CD4-positive, alpha-beta T cell treated with Interferon gamma for 1 hour (primary cell): ENCODE measurements around the gene BAIAP3.

Source experiments
- DNase-seq: peaks from one replicate; pipeline ENCODE4 v3.0.0-alpha.2; 2020

Gene BAIAP3

DNA sequence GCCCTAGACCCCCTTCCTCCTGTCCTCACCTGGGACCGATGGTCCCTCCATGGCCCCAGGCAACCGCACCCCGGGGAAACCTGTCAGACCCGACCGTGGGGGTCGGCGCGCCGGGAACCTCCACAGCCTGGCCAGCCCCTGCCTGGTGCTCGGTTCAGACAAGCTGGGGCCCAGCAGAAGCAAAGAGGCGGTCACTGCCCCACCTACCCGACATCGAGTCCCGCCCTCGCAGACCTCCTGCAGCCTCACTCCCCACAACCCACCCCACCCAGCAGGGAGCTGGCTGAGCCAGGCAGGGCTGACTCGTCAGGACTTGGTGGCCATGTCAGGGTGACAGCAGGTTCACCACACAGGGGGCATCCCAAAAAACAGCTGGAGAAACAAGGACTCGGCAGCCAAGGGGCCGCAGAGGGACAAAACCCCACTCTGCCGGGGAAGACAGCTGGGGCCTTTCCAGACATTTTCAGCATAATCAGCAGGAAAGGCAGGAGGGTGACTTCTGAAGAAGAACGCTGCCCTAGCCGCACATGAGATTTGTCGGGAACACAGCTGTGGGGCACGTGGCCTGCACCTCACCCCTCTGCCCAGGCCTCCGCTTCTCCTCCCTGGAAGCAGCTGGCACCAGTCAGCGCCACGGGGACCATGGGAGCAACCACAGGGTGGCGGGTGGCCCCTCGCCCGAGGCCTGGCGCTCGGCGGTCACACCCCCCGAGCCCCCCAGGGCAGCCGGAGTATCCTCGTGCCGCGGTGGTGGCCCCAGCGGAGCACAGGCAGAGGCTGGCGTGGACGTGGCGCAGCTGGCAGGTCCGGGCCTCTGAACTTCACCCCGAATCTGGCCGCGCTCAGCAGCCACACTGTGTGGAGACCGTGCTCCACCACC, 41.2 kb downstream of the BAIAP3 start:
- DNase-seq: no peak

DNA sequence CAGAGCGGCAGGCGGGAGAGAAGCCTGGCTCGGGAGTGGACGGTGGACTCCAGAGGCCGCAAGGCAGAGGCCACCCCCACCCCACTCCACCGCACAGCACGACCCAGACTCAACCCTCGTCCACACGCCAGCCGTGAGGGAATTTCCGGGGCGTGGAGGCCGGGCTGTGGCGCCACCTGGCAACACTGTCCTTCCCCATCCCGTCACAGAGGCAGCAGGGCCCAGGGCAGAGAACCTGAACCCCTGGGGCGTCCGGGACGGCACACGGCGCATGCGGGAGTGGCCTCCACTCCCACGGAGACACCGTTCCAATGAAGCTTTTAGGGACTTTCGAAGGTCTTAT, 41.8 kb downstream of the BAIAP3 start:
- no peak for DNase-seq

DNA sequence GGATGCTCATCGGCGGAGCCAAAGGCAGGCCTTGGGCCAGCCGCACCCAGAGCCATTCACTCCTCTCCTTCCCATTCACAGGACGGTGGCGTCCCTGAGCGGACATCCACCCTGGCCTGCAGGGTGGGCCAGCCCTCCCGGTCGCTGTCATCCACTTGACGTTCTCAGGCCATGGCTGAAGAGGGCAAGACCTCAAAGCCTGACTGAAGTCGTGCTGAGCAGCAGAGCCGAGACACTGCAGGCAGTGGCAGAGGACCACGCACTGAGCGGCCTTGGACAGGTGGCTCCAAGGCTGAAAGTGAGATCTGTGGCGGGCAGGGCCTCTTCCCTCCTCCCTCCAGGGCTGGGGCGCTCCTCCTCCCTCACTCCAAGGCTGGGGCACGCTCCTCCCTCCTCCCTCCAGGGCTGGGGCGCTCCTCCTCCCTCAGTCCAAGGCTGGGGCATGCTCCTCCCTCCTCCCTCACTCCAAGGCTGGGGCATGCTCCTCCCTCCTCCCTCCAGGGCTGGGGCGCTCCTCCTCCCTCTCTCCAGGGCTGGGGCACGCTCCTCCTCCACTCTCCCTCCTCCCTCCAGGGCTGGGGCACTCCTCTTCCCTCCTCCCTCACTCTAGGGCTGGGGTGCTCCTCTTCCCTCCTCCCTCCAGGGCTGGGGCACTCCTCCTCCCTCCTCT, 42.4 kb downstream of the BAIAP3 start:
- DNase-seq: no peak

DNA sequence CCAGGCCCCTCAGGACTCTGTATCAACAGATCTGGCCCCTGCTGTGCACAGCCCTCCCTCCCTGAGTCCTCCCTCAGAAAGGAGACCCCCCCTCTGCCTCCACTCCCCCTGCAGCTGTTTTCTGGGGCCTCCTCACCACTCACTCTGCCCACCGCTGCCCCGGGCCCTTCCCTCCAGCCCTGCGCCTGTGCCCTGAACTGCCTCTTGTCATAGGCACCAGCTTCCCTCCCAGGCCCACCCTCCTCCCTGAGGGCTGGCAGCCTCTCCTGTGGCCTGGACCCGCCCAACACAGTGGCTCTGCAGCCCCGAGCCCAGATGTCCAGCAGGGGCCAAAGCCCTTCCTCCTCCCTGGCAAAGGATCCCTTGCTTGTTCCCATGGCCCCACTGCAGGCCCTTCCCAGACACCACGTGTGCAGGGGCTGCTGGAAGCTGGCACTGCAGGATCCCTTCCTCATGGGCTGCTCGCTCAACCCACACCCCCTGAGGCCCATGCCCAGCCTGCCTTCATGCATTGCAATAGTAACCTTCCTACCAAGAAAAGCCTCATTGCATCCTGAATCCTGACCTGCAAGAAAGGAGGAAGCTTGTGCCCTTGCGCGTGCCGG, 44.1 kb downstream of the BAIAP3 start:
- DNase-seq: no peak

DNA sequence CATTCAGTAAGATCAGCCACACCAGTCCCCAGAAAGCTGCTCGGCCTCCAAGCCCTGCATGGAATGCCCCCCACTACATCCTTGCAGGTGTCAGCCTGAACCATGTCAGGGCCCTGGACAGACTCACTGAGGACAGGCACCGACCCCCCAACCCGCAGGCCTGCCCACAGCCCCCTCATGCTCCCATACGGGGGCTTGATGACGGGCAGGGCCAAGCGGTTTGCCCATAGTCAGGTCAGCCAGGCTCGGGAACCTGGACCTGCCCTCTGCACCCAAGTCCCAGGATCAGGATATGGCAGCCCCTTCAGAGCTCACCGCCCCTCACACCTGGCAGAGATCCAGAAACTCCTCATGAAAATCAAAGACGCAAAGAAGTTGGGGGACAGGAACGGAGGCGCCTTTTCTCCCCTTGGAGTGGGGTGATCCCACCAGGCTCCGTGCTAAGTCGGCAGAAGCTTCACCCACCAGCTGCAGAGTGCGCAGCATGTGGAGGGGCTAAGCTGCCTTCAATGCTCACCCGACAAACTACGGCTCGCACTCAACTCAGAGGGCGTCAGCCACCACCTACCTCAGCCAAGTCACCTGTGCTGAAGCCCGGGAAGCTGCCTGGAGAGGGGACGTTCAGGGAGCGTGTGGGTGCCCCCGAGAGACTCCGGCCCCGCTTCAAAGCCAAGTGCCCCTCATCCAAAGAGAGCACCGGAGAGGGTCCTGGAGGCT, 44.8 kb downstream of the BAIAP3 start:
- DNase-seq: no peak

DNA sequence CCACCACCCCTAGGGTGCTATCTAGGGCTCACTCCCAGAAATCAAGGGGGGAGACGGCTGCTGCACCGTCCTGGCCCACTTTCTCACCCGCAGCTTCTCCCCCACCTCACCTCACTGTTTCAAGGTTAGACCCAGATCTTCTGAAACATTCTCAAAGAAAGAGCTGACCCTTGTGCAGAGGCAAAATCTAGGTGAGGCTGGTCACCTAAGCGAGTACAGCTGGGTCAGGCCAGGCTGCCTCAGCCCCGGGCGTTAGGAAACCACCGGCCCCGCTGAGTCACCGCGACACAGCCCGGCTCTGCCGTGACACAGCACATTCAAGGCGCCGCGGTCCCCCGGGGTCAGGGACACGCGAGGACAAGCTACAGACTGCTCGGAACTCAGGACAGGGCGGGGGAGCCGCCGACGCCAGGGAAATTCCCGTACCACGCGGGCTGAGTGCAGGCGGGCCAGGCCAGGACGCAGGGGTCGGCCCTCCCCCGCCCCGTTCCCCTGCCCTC, 45.4 kb downstream of the BAIAP3 start:
- DNase-seq: peak; percentile 74

DNA sequence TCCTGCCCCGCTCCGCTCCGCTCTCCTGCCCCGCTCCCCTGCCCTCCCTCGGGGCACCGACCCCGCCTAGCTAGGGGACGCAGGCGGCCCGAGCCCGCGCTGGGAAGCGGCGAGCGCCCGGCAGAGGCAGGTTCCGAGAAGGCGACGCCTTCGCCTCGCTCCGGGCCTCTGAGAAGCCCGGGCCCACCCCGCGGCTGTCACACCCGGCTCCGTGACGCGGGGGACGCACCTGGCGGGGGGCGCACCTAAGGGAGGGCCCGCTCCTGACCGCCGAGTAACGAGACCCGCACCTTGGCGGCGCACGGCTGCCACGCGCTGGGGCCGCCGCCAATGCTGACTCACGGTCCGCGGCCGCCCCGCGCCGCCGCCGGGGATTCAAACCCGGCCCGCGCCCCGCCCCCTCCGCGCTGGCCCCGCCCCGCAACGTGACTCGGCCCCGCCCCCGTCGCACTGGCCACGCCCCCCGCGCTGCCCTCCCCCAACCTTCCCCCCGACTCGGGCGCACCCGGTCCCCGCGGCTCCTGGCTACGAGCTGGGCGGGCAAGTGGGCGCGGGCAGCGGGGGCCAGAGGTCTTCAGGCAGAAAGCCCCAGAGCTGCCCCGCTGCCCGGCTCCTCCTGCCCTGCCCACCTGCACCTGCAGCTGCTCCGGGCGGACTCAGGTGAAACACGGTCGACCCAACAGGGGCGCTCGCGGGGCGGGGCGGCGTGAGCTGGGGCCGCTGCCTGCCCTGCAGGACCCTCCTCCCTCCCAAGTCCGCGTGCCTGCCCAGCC, 46.0 kb downstream of the BAIAP3 start:
- peak; percentile 53 for DNase-seq

DNA sequence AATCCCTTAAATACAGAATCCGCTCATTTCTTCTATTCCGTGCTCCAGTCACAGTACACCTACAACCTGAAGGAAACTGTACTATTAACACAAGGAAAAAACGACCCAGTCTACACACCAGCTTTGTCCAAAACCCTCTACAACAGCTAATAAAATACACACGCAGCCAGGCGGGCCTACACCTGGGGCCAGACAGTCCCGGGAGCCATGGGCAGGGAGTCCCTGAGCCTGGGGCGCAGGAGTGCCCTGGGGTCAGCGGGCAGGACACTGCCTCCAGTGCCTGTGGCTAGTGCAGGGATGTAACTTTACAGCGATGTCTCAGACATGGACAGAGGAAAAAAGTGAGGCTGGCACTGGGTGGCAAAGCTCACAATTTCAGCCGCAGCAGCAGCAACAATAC, 46.8 kb downstream of the BAIAP3 start:
- DNase-seq: no peak

DNA sequence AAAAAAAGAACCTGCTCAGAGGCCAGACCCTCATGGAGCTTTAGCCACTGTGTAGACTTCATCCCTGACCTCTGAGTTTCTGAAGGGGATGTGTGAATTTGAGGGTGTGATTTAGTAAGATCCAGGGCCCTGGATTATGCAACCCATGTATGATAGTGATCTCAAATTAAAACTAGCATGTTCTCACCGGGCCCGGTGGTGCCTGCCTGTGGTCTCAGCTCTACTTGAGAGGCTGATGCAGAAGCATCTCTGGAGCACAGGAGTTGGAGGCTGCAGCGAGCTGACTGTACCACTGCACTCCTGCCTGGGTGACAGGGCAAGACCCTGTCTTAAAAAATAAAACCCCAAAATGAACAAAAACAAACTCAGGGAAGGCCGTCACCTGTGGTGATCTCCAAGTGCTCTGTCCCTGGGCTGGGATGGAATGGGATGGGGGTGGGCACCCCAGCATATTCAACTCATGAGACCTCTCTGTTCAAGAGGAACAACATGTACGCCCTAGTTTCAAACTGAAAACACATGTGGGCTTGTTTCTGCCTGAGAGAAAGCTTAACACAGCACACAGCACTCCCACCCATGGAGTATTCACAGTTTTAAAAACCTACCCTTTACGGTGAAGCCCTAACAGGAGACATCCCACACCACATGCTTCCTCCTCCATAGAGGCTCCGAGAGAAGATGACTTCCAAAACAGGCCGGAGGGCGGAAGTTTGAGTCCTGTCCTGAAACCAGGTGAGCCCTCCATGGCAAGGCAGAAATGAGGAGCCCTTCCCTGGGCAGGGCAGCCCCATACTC, 48.4 kb downstream of the BAIAP3 start:
- DNase-seq: no peak

DNA sequence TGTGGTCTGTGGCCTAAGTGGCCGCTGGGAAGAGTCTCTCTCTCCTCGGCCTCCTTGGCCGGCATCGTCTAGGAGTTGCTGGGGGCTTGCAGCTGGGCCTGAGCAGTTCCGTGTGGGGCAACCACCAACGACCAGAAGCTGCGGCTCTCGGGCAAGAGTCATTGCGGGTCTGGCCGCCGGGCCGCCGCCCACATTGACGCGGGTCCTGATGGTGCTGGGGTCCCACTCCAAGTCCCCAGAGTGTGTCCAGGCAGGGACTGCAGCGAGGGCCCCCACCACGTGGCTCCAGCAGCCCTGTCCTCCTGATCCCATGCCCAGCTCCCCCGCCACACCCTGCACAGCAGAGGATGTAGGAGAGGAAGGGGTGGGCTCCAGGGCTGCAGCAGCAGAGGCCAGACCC, 50.1 kb downstream of the BAIAP3 start:
- DNase-seq: no peak

DNA sequence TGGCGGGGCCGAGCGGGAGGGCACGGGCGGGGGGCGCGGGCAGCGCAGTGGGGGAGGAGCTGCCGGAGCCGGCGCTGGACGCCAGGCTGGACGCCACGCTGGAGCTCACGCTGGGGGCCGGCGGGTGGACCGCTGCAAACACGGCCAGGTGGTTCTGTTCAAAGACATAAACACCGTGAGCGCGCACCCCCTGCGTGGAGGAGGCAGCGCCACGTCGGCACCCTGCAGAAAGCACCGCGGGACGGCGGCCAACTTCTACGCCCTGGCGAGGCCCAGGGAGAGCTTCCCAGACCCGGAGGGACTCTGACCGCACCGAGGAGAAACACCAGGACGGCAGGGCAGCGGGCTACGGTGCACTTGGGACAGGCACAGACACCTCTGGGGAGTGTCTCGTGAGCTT, 51.8 kb downstream of the BAIAP3 start:
- DNase-seq: no peak

DNA sequence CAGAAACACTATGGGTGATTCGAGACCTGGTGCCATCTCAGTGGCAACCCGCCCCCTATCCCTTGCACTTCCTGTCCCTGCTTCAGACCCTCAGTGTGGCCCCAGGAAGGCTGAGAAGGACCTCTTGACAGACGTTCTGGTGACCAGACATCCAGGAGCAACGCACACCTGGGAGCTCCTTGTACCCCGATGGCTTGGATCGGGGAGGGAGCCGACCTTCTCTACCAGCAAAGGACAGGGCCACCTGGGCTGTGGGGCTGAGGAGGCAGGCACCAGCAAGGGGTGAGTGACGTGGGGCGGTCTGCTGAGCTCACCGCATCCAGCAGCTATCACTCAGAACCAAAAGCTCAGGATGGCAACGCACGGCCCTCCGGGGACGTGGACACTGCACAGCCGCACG, 53.9 kb downstream of the BAIAP3 start:
- DNase-seq: no peak

DNA sequence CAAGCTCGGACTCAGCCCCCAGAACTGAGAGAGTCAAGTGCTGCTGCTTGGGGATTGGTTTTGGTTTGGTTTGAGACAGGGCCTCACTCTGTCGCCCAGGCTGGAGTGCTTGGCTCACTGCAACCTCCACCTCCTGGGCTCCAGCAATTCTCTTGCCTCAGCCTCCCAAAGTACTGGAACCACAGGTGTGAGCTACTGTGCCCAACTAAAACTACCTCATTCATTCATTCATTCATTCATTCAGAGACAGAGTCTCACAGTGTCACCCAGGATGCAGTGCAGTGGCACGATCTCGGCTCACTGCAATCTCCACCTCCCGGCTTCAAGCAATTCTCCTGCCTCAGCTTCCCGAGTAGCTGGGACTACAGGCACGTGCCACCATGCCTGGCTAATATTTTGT, 56.3 kb downstream of the BAIAP3 start:
- no peak for DNase-seq

DNA sequence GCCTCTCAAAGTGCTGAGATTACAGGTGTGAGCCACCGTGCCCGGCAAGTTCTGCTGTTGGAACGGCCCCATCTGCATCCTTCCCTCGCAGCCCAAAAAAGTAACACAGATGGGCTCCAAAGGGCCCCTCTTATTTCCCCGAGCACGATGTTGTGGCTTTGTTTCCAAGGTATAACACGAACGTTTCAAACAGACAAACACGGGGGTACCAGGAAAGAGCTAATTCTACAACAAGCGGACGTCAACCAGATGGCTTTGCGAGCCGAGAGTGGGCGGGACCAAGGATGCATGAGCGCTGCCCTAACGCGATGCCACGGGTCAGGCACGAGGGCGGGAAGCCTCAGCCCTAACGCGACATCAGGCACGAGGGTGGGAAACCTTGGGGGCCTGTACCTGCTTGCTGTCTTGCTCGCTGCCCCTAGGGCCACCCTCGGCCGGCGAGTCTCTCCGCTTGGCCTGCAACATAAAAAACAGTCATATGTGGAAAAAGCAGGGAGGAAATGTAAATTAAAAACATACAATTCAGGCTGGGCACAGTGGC, 56.9 kb downstream of the BAIAP3 start:
- no peak for DNase-seq

DNA sequence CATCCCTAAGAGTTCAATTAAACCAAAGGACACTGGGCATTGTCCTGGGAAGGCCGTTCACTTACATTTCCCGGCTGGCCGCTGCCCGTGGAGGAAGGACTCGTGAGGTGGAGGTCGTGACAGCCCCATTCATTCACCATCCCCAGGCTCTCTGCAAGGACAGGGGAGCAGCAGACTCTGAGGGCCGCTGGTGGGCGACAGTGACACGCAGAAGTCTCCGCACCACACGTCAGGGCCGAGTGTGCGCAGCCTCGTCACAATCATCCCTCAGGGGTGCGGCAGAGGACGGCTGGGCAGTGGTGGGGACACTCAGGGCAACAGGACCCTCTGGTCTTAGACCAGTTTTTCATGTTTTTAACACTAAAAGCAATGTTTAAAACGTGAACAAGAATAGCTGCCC, 59.4 kb downstream of the BAIAP3 start:
- no peak for DNase-seq

DNA sequence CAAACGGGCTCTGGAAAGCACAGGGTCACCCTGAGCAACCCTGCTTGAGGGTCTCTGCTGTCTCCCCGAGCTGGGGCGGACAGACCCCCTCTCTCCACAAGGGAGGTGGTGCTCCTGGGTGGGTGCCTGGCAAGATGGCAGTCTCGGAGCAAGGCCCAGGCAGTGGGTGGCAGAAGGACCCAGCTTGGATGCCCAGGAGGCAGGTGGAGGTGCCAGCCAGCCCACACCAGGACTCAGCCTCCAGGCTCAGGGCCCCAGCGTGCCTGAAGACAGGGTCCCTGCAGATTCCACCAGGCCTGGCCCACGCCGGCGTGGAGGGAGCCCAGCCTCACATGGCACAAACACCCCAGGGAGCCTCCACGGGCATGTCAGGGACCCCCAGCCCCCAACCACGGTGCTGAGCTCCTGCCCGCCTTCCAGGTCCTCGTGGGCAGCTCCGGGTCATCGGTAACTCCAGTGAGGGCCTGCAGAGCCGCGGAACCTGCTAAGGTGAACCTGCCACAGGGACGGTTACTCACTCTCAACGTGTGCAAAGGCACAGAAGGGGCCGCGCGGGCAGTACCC, 60.2 kb downstream of the BAIAP3 start:
- no peak for DNase-seq

DNA sequence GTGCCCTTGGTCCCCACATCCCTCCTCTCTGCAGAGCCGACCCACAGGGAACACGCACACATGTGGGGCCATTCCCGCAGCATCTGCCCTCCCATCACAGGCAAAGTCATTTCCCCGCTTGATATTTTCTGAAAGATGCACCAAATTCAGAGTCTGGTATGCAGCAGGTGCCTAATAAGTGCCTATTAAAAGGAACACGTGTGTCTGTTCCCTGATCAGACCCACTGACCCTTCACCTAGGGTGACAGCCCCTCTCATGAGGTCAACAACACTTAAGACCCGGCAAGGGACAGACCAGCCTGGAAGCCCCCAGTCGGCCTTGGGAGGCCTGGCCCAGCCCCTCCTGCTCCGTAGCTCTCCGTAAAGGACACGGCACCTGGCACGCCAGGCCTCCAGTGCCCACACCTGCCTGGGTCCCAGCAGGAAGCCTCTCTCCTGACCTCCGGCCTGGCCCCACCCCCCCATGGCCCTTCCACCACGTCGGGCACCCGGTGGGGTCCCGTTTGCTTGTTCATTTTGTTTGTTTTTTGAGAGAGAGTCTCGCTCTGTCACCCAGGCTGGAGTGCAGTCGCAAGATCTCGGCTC, 61.0 kb downstream of the BAIAP3 start:
- no peak for DNase-seq

DNA sequence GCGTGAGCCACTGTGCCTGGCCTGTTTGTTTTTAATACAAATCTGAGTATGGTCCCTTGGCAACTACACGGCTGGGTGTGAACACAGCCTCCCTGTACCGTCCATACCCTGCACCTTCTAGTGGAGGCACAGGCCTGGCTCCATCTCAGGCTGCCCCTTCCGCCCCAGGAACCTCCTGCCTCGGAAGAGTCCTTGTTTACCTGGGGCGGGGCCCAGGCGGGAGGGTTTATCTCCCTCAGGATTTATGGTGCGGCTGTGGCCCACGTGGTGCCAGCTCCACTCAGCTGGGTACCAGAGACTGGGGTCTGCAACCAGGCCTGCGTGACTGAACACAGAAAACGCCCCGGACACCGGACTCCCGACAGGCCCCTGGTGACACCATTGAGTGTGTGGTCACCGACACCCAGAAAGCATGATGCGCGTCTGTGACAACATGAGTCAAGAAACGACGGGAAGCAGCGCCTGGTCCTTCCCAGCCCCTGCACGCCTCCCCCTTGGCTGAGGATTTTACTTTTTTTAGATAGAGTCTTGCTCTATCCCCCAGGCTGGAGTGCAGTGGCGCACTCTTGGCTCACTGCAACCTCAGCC, 62.1 kb downstream of the BAIAP3 start:
- DNase-seq: no peak

DNA sequence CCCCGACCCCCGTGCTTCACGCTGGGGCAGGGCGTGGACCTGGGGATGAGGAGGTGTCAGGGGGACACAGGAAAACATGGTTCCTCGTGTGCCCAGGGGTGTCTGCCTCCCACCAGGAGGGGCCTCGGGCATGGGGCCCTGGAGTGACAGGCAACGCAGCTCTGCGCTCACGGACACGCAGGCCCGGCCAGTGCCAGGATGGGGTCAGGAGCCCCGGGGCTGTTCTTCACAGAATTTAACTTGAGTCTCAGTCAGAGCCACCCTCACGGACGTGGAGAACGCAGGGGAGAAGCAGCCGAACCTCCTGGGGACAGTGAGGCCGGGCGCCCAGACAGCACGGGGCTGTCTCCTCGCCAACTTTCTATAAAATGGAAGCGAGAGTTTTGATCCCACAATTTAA, 64.3 kb downstream of the BAIAP3 start:
- DNase-seq: no peak

DNA sequence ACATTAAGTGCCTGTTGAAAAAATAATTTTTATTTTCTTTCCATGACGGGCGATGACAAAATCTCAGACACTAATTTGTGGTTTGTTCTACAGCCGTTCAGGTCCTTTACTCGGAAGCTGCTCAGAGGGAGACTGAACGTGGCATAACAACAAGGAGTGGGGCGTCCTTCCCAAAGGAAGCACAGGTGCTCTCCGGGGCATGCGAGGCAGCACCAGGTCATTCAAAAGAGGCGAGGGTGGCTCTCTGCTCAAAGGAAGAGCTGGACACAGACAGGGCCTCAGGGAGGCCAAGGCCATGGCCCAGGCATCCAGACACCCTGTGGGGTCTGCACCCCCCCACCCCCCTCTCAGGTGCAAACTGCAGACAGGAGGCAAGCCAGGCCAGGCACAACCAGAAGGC, 64.9 kb downstream of the BAIAP3 start:
- no peak for DNase-seq
